Measurements from ENCODE around the gene KLHL29. TPM values are rescaled to one million over a fixed set of nuclear protein-coding genes. Genes with fewer than 3 reads are reported as not detected.

KLHL29 gene
- total and polyA plus RNA-seq, 10 of the 15 experiments (the other 5 are each of a cell fraction or from before 2014, with no cell fraction given): 1.4 to 19.5 (median 6.1) TPM

GRCh38 chr2:23565814-23566213, 180.8 kb downstream of the KLHL29 start:
- intact Hi-C loops (cut with micrococcal nuclease; ENCODE audit: unreplicated experiment): loop anchor here (2.0 to 10.0 kb wide), 2 partner anchors 253 to 371 kb away; no protein-coding TSS in a partner anchor
- DNase-seq (ENCODE audit: low read depth, low spot score) (no peak), FAIRE-seq (no peak), ATAC-seq (no peak)
- ChIA-PET CTCF (interaction anchor here (0.6 to 1.6 kb wide), 5 partner anchors 18 to 180 kb away, joined by 3 to 7 read pairs (median 3); no protein-coding TSS in a partner anchor), POLR2A (no interaction called here), SMC1A (ENCODE audit: uncharacterized antibody, unreplicated experiment) (interaction anchor here (0.8 to 1.1 kb wide), 3 partner anchors 9 to 162 kb away, joined by 3 to 4 read pairs (median 3); no protein-coding TSS in a partner anchor), RAD21 (ENCODE audit: unreplicated experiment) (interaction anchor here (0.7 kb wide), 1 partner anchor 253 kb away, joined by 3 read pairs; no protein-coding TSS in a partner anchor)
- H2AFZ ChIP-seq (ENCODE audit: control insufficient read depth, low read depth, low read length): no peak overlapping the region
- 67% methylated on average over 6 of the region's 6 CpGs for WGBS (ENCODE audit: insufficient coverage, insufficient replicate concordance, low lambda C conversion rate, missing lambda C conversion rate)
- peaks cover 4 to 5% of the 10 kb centered on the region in 2 experiments; a peak in 3 of 4 replicates for H3K36me3 ChIP-seq (ENCODE audit: control insufficient read depth in 2 of 2, insufficient read depth in 2 of 2, low read length in 1 of 2)
- no peaks in the 10 kb centered on the region for H3K9me3 ChIP-seq (replicated peaks; ENCODE audit: control insufficient read depth, insufficient read depth, low read length)
- no peak overlapping the region for H3K4me2 ChIP-seq (ENCODE audit: control insufficient read depth, insufficient read depth)
- H3K79me2 ChIP-seq (ENCODE audit: control insufficient read depth, insufficient read depth, low read length): no peaks in the 10 kb centered on the region
- no peaks in the 10 kb centered on the region for H3K4me1 ChIP-seq (ENCODE audit: control insufficient read depth, insufficient read depth, low read length)
- H3K27ac ChIP-seq (ENCODE audit: control insufficient read depth, insufficient read depth): no peak overlapping the region
- no TSS peak for BruUV-seq (replicated peaks)
- no peak overlapping the region for H3K9ac ChIP-seq (ENCODE audit: control insufficient read depth, insufficient read depth, low read length)
- H3K27me3 ChIP-seq (replicated peaks in 1 of 2; ENCODE audit: control insufficient read depth in 2 of 2, insufficient read depth in 2 of 2, low read length in 1 of 2): no peaks in the 10 kb centered on the region
- no peak for TF ChIP-seq DPF2 (IDR thresholded peaks at IDR 0.05)
- no peak overlapping the region for H3K4me3 ChIP-seq
- in situ Hi-C loops (cut with MboI): no loop called here
- H4K20me1 ChIP-seq (ENCODE audit: control insufficient read depth, insufficient read depth): no peaks in the 10 kb centered on the region

- ChIA-PET RAD21 (ENCODE audit: unreplicated experiment) (interaction anchor here (0.7 kb wide), 1 partner anchor 254 kb away, joined by 3 read pairs; no protein-coding TSS in a partner anchor), CTCF (interaction anchor here (0.7 to 1.6 kb wide), 4 partner anchors 17 to 180 kb away, joined by 3 to 7 read pairs (median 3); no protein-coding TSS in a partner anchor), POLR2A (no interaction called here), SMC1A (ENCODE audit: uncharacterized antibody, unreplicated experiment) (interaction anchor here (0.8 to 1.1 kb wide), 3 partner anchors 10 to 162 kb away, joined by 3 to 4 read pairs (median 3); no protein-coding TSS in a partner anchor)
- in situ Hi-C loops (cut with MboI) (no loop called here), intact Hi-C loops (cut with micrococcal nuclease; ENCODE audit: unreplicated experiment) (loop anchor here (2.0 to 10.0 kb wide), 2 partner anchors 254 to 372 kb away; no protein-coding TSS in a partner anchor)
- BruUV-seq (replicated peaks): no TSS peak
- no peak for FAIRE-seq
- Histone ChIP-seq H3K36me3 (ENCODE audit: control insufficient read depth in 2 of 2, insufficient read depth in 2 of 2, low read length in 1 of 2) (peaks cover 4 to 5% of the 10 kb centered on the region in 2 experiments; a peak in 3 of 4 replicates), H3K27me3 (replicated peaks in 1 of 2; ENCODE audit: control insufficient read depth in 2 of 2, insufficient read depth in 2 of 2, low read length in 1 of 2) (no peaks in the 10 kb centered on the region), H2AFZ (ENCODE audit: control insufficient read depth, low read depth, low read length) (no peak overlapping the region), H4K20me1 (ENCODE audit: control insufficient read depth, insufficient read depth) (no peaks in the 10 kb centered on the region), H3K9ac (ENCODE audit: control insufficient read depth, insufficient read depth, low read length) (no peak overlapping the region), H3K4me1 (ENCODE audit: control insufficient read depth, insufficient read depth, low read length) (no peaks in the 10 kb centered on the region), H3K4me3 (no peak overlapping the region), H3K79me2 (ENCODE audit: control insufficient read depth, insufficient read depth, low read length) (no peaks in the 10 kb centered on the region), H3K9me3 (replicated peaks; ENCODE audit: control insufficient read depth, insufficient read depth, low read length) (no peaks in the 10 kb centered on the region), H3K27ac (ENCODE audit: control insufficient read depth, insufficient read depth) (no peak overlapping the region), H3K4me2 (ENCODE audit: control insufficient read depth, insufficient read depth) (no peak overlapping the region)
- peak; percentile 54; the same call in 2 of the 3 replicates for ATAC-seq
- no peak for DNase-seq (ENCODE audit: low read depth, low spot score)
- WGBS (ENCODE audit: insufficient coverage, insufficient replicate concordance, low lambda C conversion rate, missing lambda C conversion rate): 57% methylated on average over 6 of the region's 6 CpGs
- TF ChIP-seq SMC3 (IDR thresholded peaks at IDR 0.05; ENCODE audit: borderline replicate concordance, low read length) (peak; percentile 31; the same call in 1 of the 2 replicates), CEBPZ (IDR thresholded peaks at IDR 0.05; ENCODE audit: low read depth, low read length) (no peak), CTCF (IDR thresholded peaks at IDR 0.05 in 2 of 3, conservative IDR thresholded peaks at IDR 0.05 in 1 of 3; ENCODE audit: control insufficient read depth in 2 of 3, extremely low read depth in 1 of 3, insufficient read depth in 1 of 3, low read depth in 3 of 3, low read length in 3 of 3) (peak; percentile 33 to 46 (median 34); a peak in 5 of 6 replicates), ETV6 (conservative IDR thresholded peaks at IDR 0.05 in 1 of 2, IDR thresholded peaks at IDR 0.05 in 1 of 2; ENCODE audit: borderline replicate concordance in 1 of 2, low read depth in 1 of 2) (no peak)
Observed at GRCh38 chr2:23566241-23567142, 181.5 kb downstream of the KLHL29 start.
